ACHN (cell line): ENCODE measurements around the gene PDE6G.

Experiments
- DNase-seq: peaks from one replicate; pipeline ENCODE4 v3.0.0-alpha.2; 2015
- in situ Hi-C: cut with HindIII; loops from 2 replicates; pipeline ENCODE4 v1.10.0; 2017; ENCODE audit warnings: low sequenced_read_pairs, low pct_ligation_motif_present, low pct_unique_long_range_greater_than_20kb

The PDE6G gene

DNA sequence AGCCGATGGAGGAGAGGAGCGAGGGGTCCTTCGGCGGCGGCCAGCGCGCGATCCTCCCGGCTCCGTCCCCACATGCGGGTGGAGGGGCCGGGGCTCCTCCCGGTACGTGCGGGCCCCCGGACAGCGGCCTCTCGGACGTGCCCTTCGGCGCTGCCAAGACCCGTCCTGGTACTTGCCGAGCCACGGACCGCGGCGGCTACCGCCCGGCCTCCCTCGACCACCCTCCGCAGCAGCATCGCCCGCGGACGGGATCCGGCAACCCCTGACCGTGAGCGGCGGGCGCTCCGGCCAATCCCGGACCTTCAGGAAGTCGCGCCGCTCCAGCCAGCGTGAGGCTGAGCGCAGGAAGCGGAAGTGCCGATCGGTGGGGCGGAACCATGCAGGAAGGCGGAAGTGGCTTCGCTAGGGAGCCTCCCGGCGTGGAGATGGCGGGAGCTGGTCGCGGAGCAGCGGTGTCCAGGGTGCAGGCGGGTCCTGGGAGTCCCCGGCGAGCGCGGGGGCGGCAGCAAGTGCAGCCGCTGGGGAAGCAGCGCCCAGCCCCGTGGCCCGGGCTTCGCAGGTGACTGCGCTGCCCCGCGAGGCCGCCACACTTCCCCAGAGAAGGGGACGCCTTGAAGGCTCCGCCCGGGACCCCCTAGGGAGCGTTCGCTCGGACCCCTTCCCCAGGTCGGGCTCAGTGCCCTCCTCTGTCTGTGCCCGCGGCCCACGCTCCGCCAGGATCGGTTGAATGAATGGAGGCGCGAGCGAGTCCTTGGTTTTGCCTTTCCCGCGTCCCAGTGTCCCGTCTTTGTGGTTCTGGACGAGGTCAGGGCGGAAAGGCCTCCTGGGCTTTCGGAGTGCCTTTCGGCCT lies 10.2 kb upstream of the PDE6G start, which contains the start of the genes CCDC137 and OXLD1:
Gene CCDC137, plus strand, starts transcription at position 396 of the 850 bp plus-strand sequence. Its CDS starts 30 bp downstream, at position 426.
Gene OXLD1, minus strand, starts transcription at position 264 of the 850 bp plus-strand sequence. Its CDS starts 28 bp downstream, at position 236.
- in situ Hi-C loops = no loop called here
- DNase-seq = peak; percentile 98

DNA sequence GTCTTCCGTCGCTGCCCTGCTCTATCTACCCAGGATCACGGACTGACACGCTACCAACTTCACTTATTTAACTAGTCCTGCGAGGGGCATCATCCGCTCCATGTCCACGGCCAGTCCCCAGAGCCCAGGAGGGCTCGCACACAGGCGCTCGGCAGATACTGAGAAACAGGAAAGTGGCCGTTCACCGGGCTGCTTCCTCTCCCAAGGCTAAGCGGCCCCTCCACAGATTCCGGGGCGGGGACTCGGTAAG lies 9.7 kb upstream of the PDE6G start:
- DNase-seq = peak; percentile 34
- in situ Hi-C loops = no loop called here

DNA sequence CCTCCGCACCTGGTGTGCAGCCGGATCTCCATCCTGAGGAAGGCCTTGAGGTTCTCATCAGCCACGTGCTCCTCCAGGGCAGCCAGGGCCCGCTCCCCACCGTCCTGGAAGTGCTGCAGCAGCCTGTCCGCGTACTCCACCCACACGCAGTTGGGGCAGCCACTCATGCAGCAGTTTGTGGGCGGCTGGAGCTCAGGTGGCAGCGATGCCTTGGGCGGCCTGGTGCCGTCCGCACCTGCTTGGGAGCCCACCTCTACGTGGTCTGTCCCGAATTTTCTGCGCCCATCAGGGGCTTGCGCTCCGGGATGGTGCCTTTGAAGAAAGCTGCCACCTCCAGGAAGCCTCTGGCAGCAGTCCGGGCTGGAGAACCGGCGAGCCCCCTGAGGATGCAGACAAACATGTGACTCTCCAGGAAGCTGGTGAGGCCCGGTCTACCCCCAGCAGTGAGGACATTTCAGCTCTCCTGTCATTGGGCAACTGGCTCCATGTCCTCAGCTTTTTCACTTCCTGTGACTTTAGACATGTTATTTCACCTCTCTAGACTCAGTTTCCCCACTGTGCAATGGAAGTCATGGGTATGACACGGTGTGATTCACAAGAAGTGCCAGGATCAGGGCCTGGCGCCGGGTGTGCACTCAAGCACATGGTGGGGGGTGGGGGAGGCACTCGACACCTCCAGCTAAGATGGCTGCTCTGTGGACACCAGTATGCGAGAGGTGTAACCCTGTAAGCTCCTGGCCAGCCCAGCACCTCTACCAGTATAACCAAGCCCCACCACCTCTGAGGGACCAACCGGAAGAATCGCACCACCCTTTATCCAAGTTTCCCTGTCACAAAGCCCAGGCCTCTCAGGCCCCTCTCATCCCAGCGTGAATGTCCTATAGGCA lies 9.1 kb upstream of the PDE6G start:
- peak; percentile 29 for DNase-seq
- in situ Hi-C loops = no loop called here

DNA sequence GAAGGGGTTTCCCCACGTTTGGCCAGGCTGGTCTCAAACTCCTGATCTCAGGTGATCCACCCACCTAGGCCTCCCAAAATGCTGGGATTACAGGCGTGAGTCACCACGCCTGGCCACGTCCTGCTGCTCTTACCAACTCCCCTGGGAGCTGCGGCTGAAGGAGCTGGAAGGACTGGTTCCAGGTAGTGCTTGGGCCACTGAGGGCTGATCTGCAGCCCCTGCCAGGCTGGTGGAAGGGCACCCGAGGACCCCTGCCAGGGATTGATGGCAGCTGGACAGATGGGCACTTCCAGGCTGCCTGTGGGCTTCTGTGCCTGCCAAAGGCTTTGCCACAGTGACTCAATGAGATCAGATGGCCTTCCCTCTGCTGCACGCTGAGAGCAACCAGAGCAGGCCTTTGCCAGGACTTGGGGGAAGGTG lies 7.7 kb upstream of the PDE6G start:
- in situ Hi-C loops = no loop called here
- no peak for DNase-seq

DNA sequence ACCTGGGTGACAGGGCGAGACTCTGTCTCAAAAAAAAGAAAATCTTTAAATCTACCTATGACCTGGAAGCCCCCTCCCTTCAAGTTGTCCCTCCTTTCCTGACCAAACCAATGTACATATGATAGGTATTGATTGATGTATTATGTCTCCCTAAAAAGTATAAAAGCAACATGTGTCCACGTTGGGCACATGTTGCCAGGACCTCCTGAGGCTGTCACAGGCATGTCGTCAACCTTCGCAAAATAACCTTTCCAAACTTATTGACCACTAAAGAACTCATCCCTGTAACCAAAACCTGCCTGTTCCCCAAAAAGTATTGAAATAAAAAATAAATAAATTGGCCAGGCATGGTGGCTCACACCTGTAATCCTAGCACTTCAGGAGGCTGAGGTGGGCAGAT lies 5.7 kb upstream of the PDE6G start:
- in situ Hi-C loops = no loop called here
- no peak for DNase-seq

DNA sequence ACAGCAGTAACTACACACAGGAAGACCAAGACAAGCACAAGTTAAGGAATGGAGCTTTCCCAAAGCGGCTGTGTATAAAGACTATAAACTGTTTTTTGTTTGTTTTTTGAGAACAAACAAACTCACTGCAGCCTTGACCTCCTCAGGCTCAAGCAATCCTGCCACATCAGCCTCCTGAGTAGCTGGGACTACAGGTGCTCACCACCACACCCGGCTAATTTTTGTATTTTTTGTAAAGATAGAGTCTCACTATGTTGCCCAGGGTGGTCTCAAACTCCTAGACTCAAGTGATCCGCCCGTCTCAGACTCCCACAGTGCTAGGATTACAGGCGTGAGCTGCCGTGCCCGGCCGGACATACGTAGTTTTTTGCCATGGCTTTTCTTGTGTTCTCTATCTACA lies 4.1 kb upstream of the PDE6G start:
- in situ Hi-C loops = no loop called here
- no peak for DNase-seq

DNA sequence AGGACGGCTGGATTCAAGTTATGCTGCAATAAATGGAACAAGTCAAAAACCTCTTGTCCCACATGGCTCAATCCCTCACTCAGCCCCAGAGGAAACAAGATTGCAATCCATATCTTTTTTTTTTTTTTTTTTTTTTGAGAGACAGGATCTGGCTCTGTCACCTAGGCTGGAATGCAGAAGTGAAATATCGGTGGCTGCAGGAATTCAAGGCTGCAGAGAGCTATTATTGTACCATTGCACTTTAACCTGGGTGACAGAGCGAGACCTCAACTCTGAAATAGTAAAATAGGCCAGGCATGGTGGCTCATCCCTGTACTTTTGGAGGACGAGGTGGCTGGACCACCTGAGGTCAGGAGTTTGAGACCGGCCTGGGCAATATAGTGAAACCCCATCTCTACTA lies 2.7 kb upstream of the PDE6G start:
- DNase-seq = no peak
- in situ Hi-C loops = no loop called here

DNA sequence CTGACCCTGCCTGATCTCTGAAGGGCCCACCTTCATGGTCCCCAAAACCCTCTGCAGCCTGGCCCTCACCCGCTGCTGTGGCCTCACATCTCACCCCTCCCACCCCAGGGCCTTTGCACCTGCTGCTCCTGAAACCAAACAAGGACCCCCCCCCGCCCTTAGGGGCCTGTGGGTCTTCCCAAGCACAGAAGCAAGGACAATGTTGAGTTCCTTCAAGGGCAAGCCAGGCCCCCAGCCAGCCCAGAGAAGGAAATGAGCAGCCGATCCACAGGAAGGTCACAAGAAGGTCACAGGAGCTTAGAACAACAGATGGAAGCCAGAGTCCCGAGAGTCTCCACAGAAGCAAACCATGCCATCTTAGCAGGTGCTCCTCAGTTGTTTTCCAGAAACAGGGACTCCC lies 493 bp upstream of the PDE6G start:
- in situ Hi-C loops = no loop called here

DNA sequence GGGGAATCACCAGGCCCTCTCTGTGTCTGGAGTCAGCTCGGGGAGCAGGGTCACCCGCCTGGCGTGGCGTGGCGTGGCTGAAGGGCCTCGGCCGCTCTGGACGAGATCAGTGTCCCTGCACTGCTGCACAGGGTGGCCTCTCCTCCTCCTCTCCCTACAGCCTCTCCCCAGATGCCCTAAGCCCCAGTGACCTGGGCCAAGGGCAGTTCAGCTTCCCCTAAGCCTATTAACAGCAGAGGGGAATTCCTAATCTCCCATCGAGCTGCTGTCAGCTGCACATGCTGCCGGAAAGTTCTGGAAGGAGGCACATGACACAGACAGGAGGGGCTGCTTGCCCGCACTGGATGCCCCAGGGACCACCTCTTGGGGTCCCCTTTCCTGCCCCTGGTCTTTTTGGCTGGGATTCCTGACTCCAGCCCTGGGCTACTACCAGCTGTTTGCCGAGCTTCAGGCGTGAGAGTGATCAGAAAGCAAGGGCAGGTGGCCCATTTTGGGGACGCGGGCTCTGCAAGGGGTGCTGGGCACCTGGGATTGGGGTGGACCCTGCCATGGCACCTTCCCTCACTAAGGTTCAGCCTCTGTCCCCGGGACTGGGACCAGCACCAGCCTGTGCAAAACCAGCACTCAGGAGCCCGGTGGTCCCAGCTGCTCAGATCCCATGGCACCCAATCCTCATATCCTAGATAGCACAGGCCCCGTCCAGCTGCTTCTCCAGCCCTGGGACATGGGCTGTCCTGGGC lies 794 bp downstream of the PDE6G start:
- in situ Hi-C loops = no loop called here
- DNase-seq = no peak

More for the DNA sequence above, 493 bp upstream of the PDE6G start:
- DNase-seq = no peak

DNA sequence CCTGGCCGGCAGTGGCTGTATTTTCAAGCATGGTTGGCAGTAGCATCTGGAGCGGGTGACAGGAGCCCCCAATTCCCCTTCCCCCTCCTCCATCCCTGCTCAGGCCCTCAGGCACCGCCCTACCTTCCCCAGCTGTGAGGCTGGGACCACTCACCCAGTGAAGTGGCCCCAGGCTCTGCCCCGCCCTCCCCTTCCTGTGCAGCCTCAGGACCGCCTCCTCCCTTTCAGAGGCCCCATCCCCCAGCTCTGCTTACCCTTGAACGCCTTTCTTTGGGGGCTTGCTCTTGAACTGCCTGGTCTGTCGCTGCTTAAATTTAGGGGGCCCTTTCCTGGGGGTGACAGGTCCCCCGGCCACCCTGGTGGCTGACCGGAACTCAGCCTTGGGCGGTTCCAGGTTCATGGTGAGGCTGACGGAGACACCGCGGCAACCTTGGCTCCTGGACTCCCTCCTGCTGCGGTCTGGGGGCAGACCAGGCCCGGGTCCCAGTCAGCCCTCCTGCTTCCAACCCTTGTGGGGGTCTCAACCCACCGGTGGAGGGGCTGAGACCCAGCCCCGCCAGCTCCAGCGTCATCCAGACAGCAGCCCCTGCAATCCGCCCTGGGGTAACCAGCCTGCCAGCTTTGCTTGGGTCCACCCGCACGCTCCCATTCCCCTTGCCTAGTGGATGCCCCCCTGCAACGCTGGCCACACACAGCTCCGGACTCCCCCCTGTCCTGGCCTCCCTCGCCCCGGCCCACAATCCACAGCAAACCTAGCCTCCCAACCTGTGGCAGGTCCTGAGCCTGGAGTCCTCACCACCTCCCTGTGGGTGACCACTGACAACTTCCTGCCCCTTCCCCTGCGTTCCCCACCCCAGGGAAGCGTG lies 3.2 kb downstream of the PDE6G start:
- in situ Hi-C loops = no loop called here
- no peak for DNase-seq

DNA sequence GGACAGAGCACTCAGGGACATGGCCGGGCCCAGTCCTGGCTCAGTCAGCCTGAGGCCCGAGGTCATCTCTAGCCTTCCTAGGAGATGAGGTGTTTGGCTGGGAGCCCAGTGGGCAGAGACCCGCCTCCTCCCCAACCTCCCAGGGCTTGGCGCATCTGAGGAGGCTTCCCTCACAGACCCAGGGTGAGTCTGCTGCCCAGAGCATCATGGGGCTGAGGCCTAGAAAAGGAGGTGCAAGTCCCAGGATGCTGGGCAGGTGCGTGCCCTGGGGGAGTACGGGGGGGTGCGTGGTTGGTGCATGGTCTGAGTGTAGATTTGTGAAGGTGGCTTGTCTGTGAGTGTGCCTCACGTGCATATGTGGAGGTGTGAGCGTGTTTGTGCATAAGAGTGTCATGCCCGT lies 4.7 kb downstream of the PDE6G start:
- peak; percentile 96 for DNase-seq

DNA sequence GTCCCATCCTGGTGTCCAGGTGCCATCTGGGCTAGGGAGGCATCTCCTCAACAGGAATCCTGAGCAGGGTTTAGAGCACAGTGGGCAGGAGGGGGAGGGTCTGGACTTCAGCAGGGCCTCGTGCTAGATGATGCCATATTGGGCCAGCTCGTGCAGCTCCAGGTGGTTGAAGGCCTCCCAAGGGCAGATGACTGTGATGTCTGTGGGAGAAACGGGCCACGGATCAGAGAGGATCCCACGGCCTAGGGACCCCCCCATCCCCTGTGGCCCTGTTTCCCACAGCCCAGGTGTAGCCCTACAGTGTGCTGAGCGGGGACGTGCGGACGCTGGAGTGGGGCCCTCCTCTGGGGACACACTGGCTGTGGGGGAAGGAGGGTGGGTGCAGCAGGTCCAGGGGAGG lies 5.4 kb downstream of the PDE6G start:
- no peak for DNase-seq
- in situ Hi-C loops = no loop called here

More for the DNA sequence above, 4.7 kb downstream of the PDE6G start:
- in situ Hi-C loops = no loop called here

DNA sequence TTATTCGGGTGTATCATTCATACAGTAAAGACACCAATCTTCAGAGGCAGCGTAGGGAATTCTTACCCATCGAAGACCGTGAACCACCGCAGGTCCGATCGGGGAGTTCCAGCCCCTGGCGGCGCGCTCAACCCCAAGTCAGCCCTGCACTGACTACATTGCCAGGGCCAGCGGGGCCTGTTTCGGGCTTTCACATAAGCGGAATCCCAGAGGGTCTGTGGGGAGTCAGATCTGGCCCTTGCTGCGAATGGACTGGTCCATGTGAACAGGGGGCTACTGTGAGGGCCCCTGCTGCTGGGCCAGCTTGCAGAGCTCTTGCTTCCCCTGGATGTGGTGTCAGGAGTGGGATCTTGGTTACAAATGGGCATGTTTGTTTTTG lies 7.6 kb downstream of the PDE6G start:
- no peak for DNase-seq
- in situ Hi-C loops = no loop called here

DNA sequence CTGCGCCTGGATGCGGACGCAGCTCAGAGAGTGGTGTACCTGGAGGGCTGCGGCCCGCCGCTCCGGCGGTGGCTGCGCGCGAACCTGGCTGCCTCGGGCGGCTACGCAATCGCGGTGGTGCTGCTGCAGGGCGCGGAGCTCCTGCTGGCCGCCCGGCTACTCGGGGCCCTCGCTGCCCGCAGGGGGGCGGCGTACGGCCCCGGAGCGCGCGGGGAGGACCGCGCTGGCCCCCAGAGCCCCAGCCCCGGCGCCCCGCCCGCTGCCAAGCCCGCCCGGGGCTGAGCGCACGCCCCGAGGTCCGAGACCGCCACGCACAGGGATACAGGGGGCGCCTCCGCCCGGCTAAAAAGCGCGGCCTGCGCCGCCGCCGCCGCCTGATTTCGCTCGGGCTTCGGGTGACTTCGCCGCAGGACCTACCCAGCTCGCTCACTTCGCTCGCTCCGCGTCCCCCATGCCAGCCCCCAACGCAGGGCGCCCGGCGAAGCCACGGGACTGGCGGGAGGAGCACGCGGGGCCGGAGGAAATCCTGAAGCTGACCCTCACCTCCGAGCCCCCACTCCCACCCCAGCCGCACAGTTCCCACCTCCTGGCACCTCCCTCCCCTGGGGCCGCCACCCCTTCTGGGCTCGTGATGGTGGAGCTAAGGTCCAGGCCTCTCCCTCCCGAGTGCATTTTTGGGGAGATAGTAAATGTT lies 8.2 kb downstream of the PDE6G start:
- in situ Hi-C loops = no loop called here
- no peak for DNase-seq

DNA sequence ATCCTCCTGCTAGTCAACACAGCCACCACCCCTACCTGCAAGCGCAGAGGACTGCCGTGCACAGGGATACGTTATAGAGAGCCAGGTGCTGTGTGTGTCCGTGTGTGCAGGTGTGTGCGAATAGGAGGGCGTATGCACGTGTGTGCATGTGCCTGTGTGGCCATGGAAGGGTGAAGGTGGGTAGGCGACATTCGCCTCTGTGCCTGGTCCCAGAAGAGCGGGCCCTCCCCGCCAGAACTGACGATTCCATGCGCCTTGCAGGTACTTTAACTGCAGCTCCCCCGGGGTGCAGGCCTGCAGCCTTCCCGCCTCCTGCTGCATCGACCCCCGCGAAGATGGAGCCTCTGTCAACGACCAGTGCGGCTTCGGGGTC lies 8.7 kb downstream of the PDE6G start:
- in situ Hi-C loops = no loop called here
- no peak for DNase-seq

DNA sequence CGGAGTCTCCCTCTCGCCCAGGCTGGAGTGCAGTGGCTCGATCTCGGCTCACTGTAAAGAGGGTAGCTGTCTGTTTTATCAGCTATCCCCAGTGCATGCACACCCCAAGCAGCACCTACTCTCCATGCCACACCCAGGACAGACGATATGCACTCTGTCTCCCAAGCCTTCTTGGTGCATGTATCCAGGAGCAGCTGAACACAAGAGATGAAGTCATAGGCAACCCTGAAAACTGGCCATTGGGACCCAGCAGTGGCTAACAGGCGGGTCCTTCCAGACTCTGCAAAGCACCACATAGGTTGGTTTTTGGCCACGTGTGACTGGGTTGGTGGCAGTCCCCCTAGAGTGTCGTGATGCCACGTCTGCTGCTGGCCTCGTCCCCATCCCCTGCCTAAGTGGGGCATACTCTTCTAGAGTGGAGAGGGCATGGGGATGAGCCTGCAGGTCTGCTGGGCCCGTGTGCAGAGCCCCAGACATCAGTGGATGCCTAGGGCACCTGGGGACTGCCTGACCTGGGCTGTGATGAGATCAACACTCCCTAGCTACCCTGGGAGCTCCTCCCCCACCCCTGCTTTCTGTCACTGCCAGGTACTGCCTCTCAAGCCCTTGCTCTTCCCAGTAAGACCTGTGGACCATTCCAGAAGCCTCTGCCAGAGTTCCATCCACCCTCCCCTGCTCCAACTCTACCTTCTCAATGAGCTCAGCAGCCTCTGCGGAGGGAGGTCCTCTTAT lies 9.3 kb downstream of the PDE6G start:
- DNase-seq = no peak
- in situ Hi-C loops = no loop called here
